HepG2 (cell line): ENCODE data around the gene DCC. TPM values are rescaled to one million over a fixed set of nuclear protein-coding genes. Genes with fewer than 3 reads are reported as not detected.

Source experiments
- ATAC-seq: fragments of 200-7000 bp; cut with Tn5 transposase; 3 replicates; pipeline ENCODE4 v1.9.1; 2020; ENCODE audit warnings: mild to moderate bottlenecking, moderate library complexity
- BruUV-seq: library from RNA; stranded (reverse); fragments of 400-500 nt; replicated peaks from 2 replicates; lab custom pipeline; 2021; lab: Mats Ljungman, UMichigan
- CTCF ChIA-PET: fragments of 300-600 bp; formaldehyde crosslinking; extraction: SDS; loops from one replicate; lab custom pipeline; 2021; ENCODE audit warnings: low total read pairs, inconsistent platforms, low intra/inter-chr PET ratio; lab: Yijun Ruan, JAX
- POLR2A ChIA-PET: fragments of 350-600 bp; sonication (Branson Sonifier 250); formaldehyde crosslinking; loops from one replicate; lab custom pipeline; 2020; ENCODE audit warnings: antibody characterized with exemption, inconsistent platforms; lab: Yijun Ruan, JAX
- DNase-seq: peaks from one replicate; pipeline ENCODE4 v3.0.0-alpha.2; 2015; ENCODE audit warnings: low spot score
- FAIRE-seq: peaks from 3 replicates; lab custom pipeline; 2011; peaks lifted over from hg19 to GRCh38; lab: Jason Lieb, UNC
- H2AFZ ChIP-seq: one replicate; pipeline ENCODE4 v1.6.1; 2011; ENCODE audit warnings: low read length, inconsistent platforms
- H3K27ac ChIP-seq: fragments of 300-600 bp; 3 replicates; pipeline ENCODE4 v1.8.0; 2011; ENCODE audit warnings: mixed run types, mild to moderate bottlenecking, mixed read lengths, low read length, inconsistent platforms; ENCODE audit not compliant: insufficient read depth; ENCODE audit errors: extremely low read length
- H3K27me3 ChIP-seq, 2 experiments: fragments of 200-600 bp in 1 of 2; 2 replicates in 1 of 2; 3 replicates in 1 of 2; pipeline versions ENCODE4 v1.6.0 to v1.8.0; 2011; ENCODE audit warnings: low read length in 2 of 2, mild to moderate bottlenecking in 2 of 2, moderate library complexity in 2 of 2, inconsistent platforms in 1 of 2; ENCODE audit not compliant: insufficient read depth in 2 of 2, control insufficient read depth in 1 of 2
- H3K36me3 ChIP-seq, 2 experiments: fragments of 200-600 bp in 1 of 2; replicated peaks in 1 of 2; 2 replicates in 1 of 2; 3 replicates in 1 of 2; pipeline versions ENCODE4 v1.5.1 to v1.8.0; 2011; ENCODE audit warnings: low read length in 2 of 2, inconsistent platforms in 1 of 2; ENCODE audit not compliant: insufficient read depth in 2 of 2, control insufficient read depth in 1 of 2
- H3K4me1 ChIP-seq: 2 replicates; pipeline ENCODE4 v1.5.1; 2012; ENCODE audit warnings: low read length, inconsistent platforms; ENCODE audit not compliant: insufficient read depth
- H3K4me2 ChIP-seq: 2 replicates; pipeline ENCODE4 v1.6.0; 2011; ENCODE audit warnings: low read depth, low read length, inconsistent platforms
- H3K4me3 ChIP-seq, 3 experiments: fragments of 200-600 bp in 1 of 3; sonication (generic), shearing (Covaris generic) in 1 of 3; replicated peaks in 1 of 3; 2 replicates each; pipeline ENCODE4 v1.5.1; 2011 to 2016; ENCODE audit warnings: low read length in 3 of 3, inconsistent platforms in 2 of 3, low read depth in 2 of 3, mild to moderate bottlenecking in 2 of 3, control low read depth in 1 of 3, mixed read lengths in 1 of 3; ENCODE audit not compliant: insufficient read depth in 1 of 3
- H3K79me2 ChIP-seq: one replicate; pipeline ENCODE4 v1.6.1; 2011; ENCODE audit warnings: low read length, inconsistent platforms; ENCODE audit not compliant: insufficient read depth
- H3K9ac ChIP-seq: 2 replicates; pipeline ENCODE4 v1.6.0; 2011; ENCODE audit warnings: mild to moderate bottlenecking, low read depth, low read length, inconsistent platforms; ENCODE audit not compliant: insufficient read depth
- H3K9me3 ChIP-seq: 2 replicates; pipeline ENCODE4 v1.5.1; 2012; ENCODE audit warnings: mild to moderate bottlenecking, low read length
- H4K20me1 ChIP-seq: 2 replicates; pipeline ENCODE4 v1.6.0; 2011; ENCODE audit warnings: inconsistent platforms, mild to moderate bottlenecking, low read length, moderate library complexity; ENCODE audit not compliant: insufficient read depth
- ARID4A ChIP-seq: sonication (generic); formaldehyde crosslinking; IDR thresholded peaks from 2 replicates; pipeline ENCODE4 v1.5.0; 2020; ENCODE audit warnings: mild to moderate bottlenecking, missing genetic modification reagents, borderline replicate concordance
- CREBL2 ChIP-seq: sonication (generic); formaldehyde crosslinking; IDR thresholded peaks from 2 replicates; pipeline ENCODE4 v1.8.1; 2023; ENCODE audit warnings: missing genetic modification reagents, mild to moderate bottlenecking, borderline replicate concordance
- E2F1 ChIP-seq: sonication (generic); formaldehyde crosslinking; IDR thresholded peaks from 2 replicates; pipeline ENCODE4 v1.5.0; 2020; ENCODE audit warnings: missing genetic modification reagents
- HMGXB4 ChIP-seq, 2 experiments: sonication (generic) in 1 of 2; formaldehyde crosslinking in 1 of 2; IDR thresholded peaks; 2 replicates each; pipeline versions ENCODE4 v1.4.0 to v1.6.1; 2018 to 2020; ENCODE audit warnings: missing genetic modification reagents in 2 of 2, borderline replicate concordance in 1 of 2, low read depth in 1 of 2, mild to moderate bottlenecking in 1 of 2, missing biosample characterization in 1 of 2
- MAZ ChIP-seq, 2 experiments: sonication (generic) in 1 of 2; formaldehyde crosslinking in 1 of 2; IDR thresholded peaks; 2 replicates each; pipeline versions ENCODE4 v1.5.0 to v1.6.1; 2012 to 2020; ENCODE audit warnings: low read depth in 2 of 2, mild to moderate bottlenecking in 2 of 2, borderline replicate concordance in 1 of 2, improper control_type of control experiment in 1 of 2, low read length in 1 of 2, missing genetic modification reagents in 1 of 2, moderate library complexity in 1 of 2
- NCOA2 ChIP-seq: sonication (generic); formaldehyde crosslinking; IDR thresholded peaks from 2 replicates; pipeline ENCODE4 v1.8.0; 2022; ENCODE audit warnings: inconsistent platforms
- NR3C1 ChIP-seq: sonication (generic); formaldehyde crosslinking; IDR thresholded peaks from 2 replicates; pipeline ENCODE4 v1.4.0; 2020; ENCODE audit warnings: missing genetic modification reagents
- SRSF4 ChIP-seq: fragments of 200-400 bp; formaldehyde crosslinking; IDR thresholded peaks from one replicate; pipeline ENCODE4 v1.6.1; 2018; ENCODE audit warnings: mild to moderate bottlenecking, low read depth, low read length, moderate library complexity; ENCODE audit not compliant: poor library complexity, severe bottlenecking
- TOE1 ChIP-seq: sonication (generic); formaldehyde crosslinking; IDR thresholded peaks from 2 replicates; pipeline ENCODE4 v1.4.0; 2020; ENCODE audit warnings: mild to moderate bottlenecking, missing genetic modification reagents
- ZNF124 ChIP-seq: sonication (generic); formaldehyde crosslinking; IDR thresholded peaks from 2 replicates; pipeline ENCODE4 v1.4.0; 2020; ENCODE audit warnings: missing genetic modification reagents
- ZNF776 ChIP-seq: sonication (generic); formaldehyde crosslinking; IDR thresholded peaks from 2 replicates; pipeline ENCODE4 v1.4.0; 2020; ENCODE audit warnings: mild to moderate bottlenecking, missing genetic modification reagents
- WGBS: methylation state at CpG from one replicate; pipeline ENCODE4 v1.1.6; 2017; ENCODE audit warnings: low lambda C conversion rate; 5-methylcytosine and 5-hydroxymethylcytosine counted together
- in situ Hi-C: cut with HindIII; loops from 2 replicates; pipeline ENCODE4 v1.10.0; 2017; ENCODE audit warnings: low pct_unique_long_range_greater_than_20kb; ENCODE audit not compliant: extremely low pct_ligation_motif_present
- intact Hi-C: fragments of 100-400 bp; cut with micrococcal nuclease; formaldehyde crosslinking; loops from one replicate; pipeline ENCODE4 v1.10.0; 2022; ENCODE audit not compliant: unreplicated experiment
- polyA plus RNA-seq, 8 experiments: library from polyadenylated mRNA; depleted of rRNA in 3 of 8; stranded (reverse) in 7 of 8; unstranded in 1 of 8; fragments of >200 nt; fragmentation: Illumina TruSeq in 4 of 8; extraction: Trizol in 4 of 8; gene quantifications; 2 replicates each; pipeline versions ENCODE4 v1.2.1 to v1.2.3, GENCODE V29; 2011 to 2016; ENCODE audit warnings: low read depth in 4 of 8, missing spikeins in 1 of 8, mixed read lengths in 1 of 8; ENCODE audit not compliant: insufficient read depth in 1 of 8
- total RNA-seq, 5 experiments: library from RNA; depleted of rRNA; stranded (reverse); fragments of >200 nt; fragmentation: Illumina TruSeq; extraction: Trizol; gene quantifications; 2 replicates each; pipeline ENCODE4 v1.2.3, GENCODE V29; 2016; ENCODE audit warnings: low read depth in 1 of 5

DCC gene
- total and polyA plus RNA-seq, 2 of the 13 experiments (the other 11 are each of a cell fraction or from before 2014, with no cell fraction given), result not detected

- DNase-seq (no peak), ATAC-seq (no peak), FAIRE-seq (no peak)
- Histone ChIP-seq H3K79me2 (no peaks in the 10 kb centered on the region), H3K4me2 (no peak overlapping the region), H3K36me3 (no peaks in the 10 kb centered on the region), H3K4me1 (no peaks in the 10 kb centered on the region), H3K4me3 (no peak overlapping the region), H3K9ac (no peak overlapping the region), H3K27me3 (no peaks in the 10 kb centered on the region), H2AFZ (no peak overlapping the region), H4K20me1 (no peaks in the 10 kb centered on the region), H3K9me3 (peaks cover 46% of the 10 kb centered on the region), H3K27ac (no peak overlapping the region)
- no TSS peak for BruUV-seq
- TF ChIP-seq CREBL2 (CRISPR knock-in tag) (no peak), ARID4A (CRISPR knock-in tag) (no peak), NCOA2 (CRISPR knock-in tag) (no peak), HMGXB4 (CRISPR knock-in tag; IDR thresholded peaks at IDR 0.05; ENCODE audit: borderline replicate concordance in 1 of 2, low read depth in 1 of 2) (no peak), ZNF776 (CRISPR knock-in tag) (no peak), NR3C1 (CRISPR knock-in tag) (no peak), ZNF124 (no peak), MAZ (IDR thresholded peaks at IDR 0.05; ENCODE audit: borderline replicate concordance, low read depth, low read length) (no peak), MAZ (CRISPR knock-in tag; IDR thresholded peaks at IDR 0.05; ENCODE audit: low read depth) (no peak), SRSF4 (no peak), TOE1 (no peak), E2F1 (CRISPR knock-in tag) (no peak)
- 26% methylated on average over 3 of the region's 4 CpGs for WGBS
- POLR2A ChIA-PET, result no interaction called here
- CTCF ChIA-PET, result no interaction called here
- in situ Hi-C loops, result no loop called here
- intact Hi-C loops, result no loop called here
These were observed 476.1 kb downstream of the DCC start for GRCh38 chr18:52816121-52816520.
